HEK293T (cell line): ENCODE data around the gene MMAA.
"Not testable (repeated sequence)": the region's sequence is repeated elsewhere in the genome, so short reads cannot be mapped to it uniquely, and the experiment has no call there.

Experiments
- BHLHE40 ChIP-seq: fragments of 450-650 bp; IDR thresholded peaks from 2 replicates; pipeline ENCODE4 v1.6.1; 2016; ENCODE audit warnings: mild to moderate bottlenecking, moderate library complexity, borderline replicate concordance
- FOXK2 ChIP-seq: fragments of 450-650 bp; IDR thresholded peaks from 2 replicates; pipeline ENCODE4 v1.6.1; 2016; ENCODE audit warnings: mild to moderate bottlenecking
- FOXM1 ChIP-seq: fragments of 450-650 bp; IDR thresholded peaks from 2 replicates; pipeline ENCODE4 v1.6.1; 2017; ENCODE audit warnings: mild to moderate bottlenecking, borderline replicate concordance
- HDGF ChIP-seq: fragments of 450-650 bp; IDR thresholded peaks from 2 replicates; pipeline ENCODE4 v1.6.1; 2017; ENCODE audit warnings: antibody characterized with exemption, borderline replicate concordance
- LEF1 ChIP-seq: fragments of 450-650 bp; IDR thresholded peaks from 2 replicates; pipeline ENCODE4 v1.6.1; 2017; ENCODE audit warnings: mild to moderate bottlenecking, borderline replicate concordance
- PKNOX1 ChIP-seq: fragments of 450-650 bp; IDR thresholded peaks from 2 replicates; pipeline ENCODE4 v1.6.1; 2016
- SP1 ChIP-seq: fragments of 450-650 bp; IDR thresholded peaks from 2 replicates; pipeline ENCODE4 v1.6.1; 2017
- TARDBP ChIP-seq: fragments of 450-650 bp; IDR thresholded peaks from 2 replicates; pipeline ENCODE4 v1.6.1; 2016
- ZNF384 ChIP-seq: fragments of 450-650 bp; IDR thresholded peaks from 2 replicates; pipeline ENCODE4 v1.6.1; 2016

- TF ChIP-seq HDGF, BHLHE40, ZNF384, SP1, TARDBP, PKNOX1, LEF1, FOXM1, FOXK2: not testable (repeated sequence)
Observed at GRCh38 chr4:145640236-145640635, 21.1 kb downstream of the MMAA start.
